HG03103 (cell line): Measurements from ENCODE around the gene COL13A1.

Experiments
- ATAC-seq: cut with Tn5 transposase; IDR thresholded peaks from one replicate; pipeline ENCODE4 v1.9.1; 2021; ENCODE audit warnings: low read depth; ENCODE audit not compliant: unreplicated experiment

The COL13A1 gene

DNA sequence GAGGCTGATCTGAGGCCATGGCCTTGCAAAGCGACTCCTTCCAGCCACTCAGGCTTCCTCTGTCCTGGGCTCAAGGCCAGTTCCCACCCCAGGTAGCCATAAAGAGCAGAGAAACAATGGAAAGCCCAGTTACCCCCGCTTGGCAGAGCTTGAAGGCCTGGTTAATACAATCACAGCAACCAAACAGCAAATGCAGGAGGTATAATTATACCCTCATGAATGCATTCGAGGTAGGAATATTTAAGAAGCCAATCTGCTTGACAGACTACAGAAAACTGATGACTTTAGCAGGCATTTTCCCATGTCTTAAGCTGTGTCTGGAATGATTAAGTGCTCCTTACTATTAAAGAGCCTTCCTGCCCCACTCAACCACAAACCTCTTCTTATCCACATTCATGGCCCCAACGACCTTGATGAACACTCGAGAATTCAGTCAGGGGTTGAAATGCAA, 136.9 kb downstream of the COL13A1 start:
- no peak for ATAC-seq

GRCh38 chr10:69939061-69939460, 137.4 kb downstream of the COL13A1 start:
- ATAC-seq = no peak

GRCh38 chr10:69939481-69939880, 137.8 kb downstream of the COL13A1 start:
- no peak for ATAC-seq

DNA sequence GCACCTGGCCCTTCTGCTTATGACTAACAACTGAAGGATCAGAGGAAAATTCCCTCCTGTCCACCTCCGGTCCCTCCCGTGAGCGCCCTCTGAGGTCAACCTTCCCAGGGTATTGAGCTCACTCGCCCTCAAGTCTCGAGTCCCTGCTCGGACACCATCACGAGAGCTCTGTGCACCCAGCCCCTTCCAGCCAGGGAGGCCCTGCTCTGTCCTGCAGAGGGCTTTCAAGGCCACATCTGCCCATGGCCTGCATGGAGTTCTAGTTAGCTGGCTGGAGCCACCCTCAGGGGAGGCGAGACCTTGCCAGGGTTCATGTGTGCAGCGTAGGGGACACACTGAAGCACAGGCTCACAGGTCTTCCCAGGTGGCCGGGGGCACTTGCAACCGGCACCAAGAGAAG, 140.0 kb downstream of the COL13A1 start:
- no peak for ATAC-seq

- no peak for ATAC-seq
These were observed 141.7 kb downstream of the COL13A1 start for GRCh38 chr10:69943292-69943820.

GRCh38 chr10:69944761-69945160, 143.1 kb downstream of the COL13A1 start:
- no peak for ATAC-seq

GRCh38 chr10:69948261-69948660, 146.6 kb downstream of the COL13A1 start:
- ATAC-seq = no peak

- no peak for ATAC-seq
These were observed 148.1 kb downstream of the COL13A1 start for GRCh38 chr10:69949770-69950169.

GRCh38 chr10:69951658-69952057, 150.0 kb downstream of the COL13A1 start:
- ATAC-seq = no peak

DNA sequence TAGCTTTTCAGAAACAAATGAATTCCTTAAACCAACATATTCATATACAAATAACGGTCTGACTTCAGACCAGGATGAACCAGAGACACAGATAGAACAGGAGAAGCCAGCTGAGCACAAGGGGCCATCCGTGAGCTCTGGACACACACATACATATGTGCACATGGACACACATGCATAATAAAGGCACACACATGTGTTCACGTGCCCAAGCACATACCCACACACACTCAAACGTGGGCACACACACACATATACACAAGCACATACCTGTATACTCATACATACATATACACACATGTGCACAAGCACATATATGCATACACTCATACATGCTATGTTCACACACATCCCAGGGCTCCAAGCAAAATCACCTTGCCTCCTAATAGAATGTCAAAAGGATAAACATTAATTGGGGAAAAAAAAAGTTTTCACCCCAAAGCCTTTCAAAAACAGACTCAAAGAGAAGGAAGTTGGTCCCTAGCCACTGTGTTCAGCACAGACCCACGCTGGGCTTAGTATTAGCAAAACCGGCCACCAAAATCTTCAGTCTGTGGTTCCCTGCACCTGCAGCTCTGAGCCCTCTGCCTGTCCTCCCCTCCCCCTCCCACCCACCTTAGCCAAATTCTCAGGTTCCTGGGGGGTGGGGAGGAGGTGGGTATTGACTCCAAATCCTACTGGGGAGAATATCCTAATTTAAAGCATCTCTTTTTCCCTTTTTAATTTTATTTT, 150.5 kb downstream of the COL13A1 start:
- no peak for ATAC-seq

GRCh38 chr10:69952821-69953221, 151.1 kb downstream of the COL13A1 start:
- no peak for ATAC-seq

GRCh38 chr10:69953851-69954250, 152.1 kb downstream of the COL13A1 start:
- ATAC-seq = no peak

DNA sequence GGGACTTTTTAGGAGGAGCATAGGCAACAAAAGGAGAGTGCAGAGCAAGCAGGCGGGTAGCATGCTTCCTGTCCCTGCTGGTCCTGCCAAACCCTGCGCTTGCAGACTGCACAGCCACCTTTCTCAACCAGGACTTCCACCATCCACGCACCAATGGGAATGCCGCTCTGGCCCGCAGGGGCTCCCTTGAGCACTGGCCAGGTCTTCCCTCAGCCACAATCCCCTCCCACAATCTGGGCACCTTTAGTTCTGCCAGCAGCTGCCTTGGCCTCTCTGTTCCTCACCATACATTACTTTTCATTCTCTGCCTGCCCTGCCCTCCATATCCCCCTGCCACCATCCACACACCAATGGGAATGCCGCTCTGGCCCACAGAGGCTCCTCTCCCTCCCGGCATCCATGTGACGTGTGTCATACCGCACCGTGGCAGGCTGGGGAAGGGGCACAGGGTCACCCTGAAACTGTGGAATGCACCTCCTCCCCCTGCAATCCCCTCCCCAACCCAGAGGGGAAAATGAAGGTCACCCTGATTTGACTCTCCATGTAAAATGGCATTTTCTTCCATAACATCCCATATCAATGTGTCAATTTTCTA, 153.6 kb downstream of the COL13A1 start:
- no peak for ATAC-seq

- ATAC-seq = no peak
These were observed 154.4 kb downstream of the COL13A1 start for GRCh38 chr10:69955897-69956740.

DNA sequence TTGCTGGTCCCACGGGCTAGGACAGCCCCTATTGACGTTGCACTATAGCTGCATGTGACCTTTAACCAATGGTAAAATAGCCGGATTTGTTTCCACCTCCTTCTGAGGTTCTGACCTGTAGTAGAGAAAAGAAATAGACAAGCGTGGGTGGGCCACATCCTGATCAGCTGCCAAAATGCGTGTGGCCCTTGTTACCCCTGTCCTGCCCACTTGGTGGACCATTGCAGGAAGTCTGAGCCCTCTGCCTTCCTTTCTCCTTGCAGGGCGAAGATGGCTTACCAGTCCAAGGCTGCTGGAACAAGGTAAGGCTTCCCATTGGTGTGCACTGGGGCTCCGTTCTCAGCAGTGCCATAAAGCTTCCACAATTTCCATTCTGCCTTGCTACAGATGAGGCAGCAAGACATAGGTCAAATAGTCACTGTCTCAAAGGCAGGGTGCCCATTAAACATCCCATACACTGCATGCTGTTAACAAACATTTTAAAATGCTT, 155.1 kb downstream of the COL13A1 start:
- no peak for ATAC-seq

- no peak for ATAC-seq
These were observed 155.7 kb downstream of the COL13A1 start for GRCh38 chr10:69957241-69957885.

- ATAC-seq = peak; percentile 70
These were observed 156.3 kb downstream of the COL13A1 start for GRCh38 chr10:69957886-69958555.

GRCh38 chr10:69958556-69958902, 156.8 kb downstream of the COL13A1 start:
- ATAC-seq = no peak

GRCh38 chr10:69959911-69960310, 158.2 kb downstream of the COL13A1 start:
- no peak for ATAC-seq

DNA sequence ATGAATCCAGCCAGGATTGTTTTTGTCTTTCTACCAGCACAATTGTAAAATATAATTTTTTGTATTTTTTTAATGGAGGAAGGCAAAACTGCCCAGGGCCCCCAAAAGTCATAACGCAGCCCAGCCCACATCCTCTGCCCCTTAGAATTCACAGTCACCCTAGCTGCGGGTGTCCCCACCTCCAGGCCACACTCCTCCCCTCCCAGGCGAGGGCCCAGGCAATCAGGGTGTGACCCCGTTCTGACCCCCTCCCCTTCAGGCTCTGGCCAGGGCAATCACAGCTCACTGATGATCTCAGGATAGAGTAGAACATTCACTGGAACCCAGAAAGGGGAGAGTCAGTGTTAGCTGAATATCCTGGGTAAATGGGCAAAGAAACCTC, 158.9 kb downstream of the COL13A1 start:
- no peak for ATAC-seq
